CD1c-positive myeloid dendritic cell (primary cell): ENCODE measurements around the gene OLFML1.

ENCODE experiments used
- DNase-seq: peaks from one replicate; pipeline ENCODE4 v3.0.0-alpha.2; 2016; ENCODE audit errors: extremely low spot score

OLFML1 gene

GRCh38 chr11:7559398-7560283 lies 74.3 kb downstream of the OLFML1 start:
- no peak for DNase-seq
